ENCODE measurements around the gene FRMD8.
A peak's percentile ranks its signal among the peaks of the same experiment; 100 is the strongest.

The FRMD8 gene, protein sequence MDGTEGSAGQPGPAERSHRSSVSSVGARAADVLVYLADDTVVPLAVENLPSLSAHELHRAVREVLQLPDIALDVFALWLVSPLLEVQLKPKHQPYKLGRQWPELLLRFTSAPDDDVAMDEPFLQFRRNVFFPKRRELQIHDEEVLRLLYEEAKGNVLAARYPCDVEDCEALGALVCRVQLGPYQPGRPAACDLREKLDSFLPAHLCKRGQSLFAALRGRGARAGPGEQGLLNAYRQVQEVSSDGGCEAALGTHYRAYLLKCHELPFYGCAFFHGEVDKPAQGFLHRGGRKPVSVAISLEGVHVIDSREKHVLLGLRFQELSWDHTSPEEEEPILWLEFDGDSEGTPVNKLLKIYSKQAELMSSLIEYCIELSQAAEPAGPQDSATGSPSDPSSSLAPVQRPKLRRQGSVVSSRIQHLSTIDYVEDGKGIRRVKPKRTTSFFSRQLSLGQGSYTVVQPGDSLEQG

GRCh38 chr11:65386307-65387140 is at the start of gene FRMD8:
Gene FRMD8 (plus strand): TSS chr11:65386637. CDS start chr11:65387037, 400 bp downstream.
- peak; percentile 84 for DNase-seq (ENCODE audit: low spot score)

- DNase-seq (ENCODE audit: low spot score), result no peak
Observed at GRCh38 chr11:65338676-65339075, 47.8 kb upstream of the FRMD8 start.

DNA sequence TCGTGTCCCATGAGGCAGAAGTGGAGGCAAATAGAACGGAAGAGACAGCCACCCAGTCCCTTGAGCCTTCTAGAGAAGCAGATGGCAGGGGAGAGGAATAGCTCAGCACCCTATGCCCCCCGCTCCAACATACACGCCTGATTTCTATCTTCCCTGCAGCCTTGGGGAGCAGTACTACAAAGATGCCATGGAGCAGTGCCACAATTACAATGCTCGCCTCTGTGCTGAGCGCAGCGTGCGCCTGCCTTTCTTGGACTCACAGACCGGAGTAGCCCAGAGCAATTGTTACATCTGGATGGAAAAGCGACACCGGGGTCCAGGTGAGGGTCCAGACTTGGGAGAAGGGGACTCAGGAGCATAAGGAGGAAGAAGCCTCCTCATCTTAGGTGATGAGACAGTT is 46.2 kb upstream of the FRMD8 start:
- DNase-seq (ENCODE audit: low spot score), result no peak

- no peak for DNase-seq (ENCODE audit: low spot score)
Observed at GRCh38 chr11:65341856-65342255, 44.6 kb upstream of the FRMD8 start.

DNA sequence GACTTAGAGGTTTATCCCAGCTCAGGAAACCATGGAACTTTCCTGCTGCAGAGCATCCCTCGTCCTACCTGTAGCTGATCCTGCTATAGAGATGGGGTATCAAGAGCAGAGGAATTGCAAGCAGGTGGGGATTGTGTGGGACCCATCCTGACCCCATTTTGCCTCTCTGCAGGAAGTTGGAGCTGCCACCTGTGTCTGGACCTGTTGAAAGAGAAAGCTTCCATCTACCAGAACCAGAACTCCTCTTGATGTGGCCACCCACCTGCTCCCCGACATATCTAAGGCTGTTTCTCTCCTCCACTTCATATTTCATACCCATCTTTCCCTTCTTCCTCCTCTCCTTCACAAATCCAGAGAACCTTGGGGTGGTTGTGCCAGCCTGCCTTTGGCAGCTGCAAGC is 34.9 kb upstream of the FRMD8 start:
- no peak for DNase-seq (ENCODE audit: low spot score)

- no peak for DNase-seq (ENCODE audit: low spot score)
Observed at GRCh38 chr11:65352783-65353182, 33.7 kb upstream of the FRMD8 start.

DNA sequence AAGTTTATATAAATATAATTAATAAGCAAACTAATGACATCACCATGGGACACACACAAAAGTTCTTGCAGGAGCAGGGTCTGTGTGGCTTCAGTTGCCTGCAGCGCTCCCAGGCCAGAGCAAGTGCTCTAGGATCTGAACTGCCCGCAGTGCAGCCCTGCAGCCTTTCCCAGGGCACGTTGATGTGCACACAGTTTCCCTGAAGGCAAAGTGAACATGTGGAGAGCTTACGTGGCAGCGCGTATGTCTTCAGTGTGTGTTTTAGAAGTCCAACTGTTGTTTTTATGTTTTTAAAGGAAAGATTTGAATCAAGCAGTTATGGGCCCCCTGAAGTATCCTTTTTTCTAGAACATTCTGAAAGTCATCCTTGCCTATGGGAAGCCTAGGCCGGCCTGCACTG is 33.1 kb upstream of the FRMD8 start:
- no peak for DNase-seq (ENCODE audit: low spot score)

GRCh38 chr11:65353900-65354264 is 32.6 kb upstream of the FRMD8 start:
- DNase-seq (ENCODE audit: low spot score), result no peak

DNA sequence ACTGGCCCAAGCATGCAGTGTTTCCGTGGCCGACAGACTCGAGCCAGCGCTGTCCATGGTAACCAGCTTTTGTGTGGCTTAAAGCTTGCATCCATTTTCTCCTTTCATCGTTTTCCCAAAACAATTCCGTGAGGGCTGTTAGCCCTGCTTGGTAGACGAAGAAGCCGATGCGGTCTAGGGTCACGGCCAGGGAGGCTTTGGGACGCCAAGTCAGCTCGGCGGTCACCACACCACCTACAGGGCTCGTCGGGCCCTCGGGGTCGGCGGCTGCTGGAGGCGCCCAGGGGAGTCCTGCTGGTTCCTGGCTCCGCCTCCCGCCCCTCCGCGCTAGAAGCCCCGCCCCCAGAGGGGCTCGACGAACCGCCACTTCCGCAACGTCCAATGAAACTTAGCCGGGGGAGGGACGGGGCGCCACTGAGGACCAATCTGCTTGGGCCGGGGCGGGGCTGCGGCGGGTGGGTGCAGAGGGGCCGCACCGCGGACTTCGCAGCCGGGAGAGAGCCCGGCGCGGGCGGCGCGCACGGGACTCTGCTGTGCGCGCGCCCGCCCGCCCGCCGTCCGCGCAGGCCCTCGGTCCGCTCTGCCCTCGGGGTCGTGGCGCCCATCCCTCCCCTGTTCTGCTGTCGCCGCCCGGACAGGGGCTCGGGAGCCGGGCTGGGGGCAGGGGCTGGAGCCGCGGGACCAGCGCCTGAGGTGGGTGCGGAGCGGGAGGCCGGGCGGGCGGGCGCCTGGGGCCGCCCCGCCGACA is 32.0 kb upstream of the FRMD8 start, which contains the start of gene TIGD3:
TSS of gene TIGD3 (plus strand) at position 487 of the 748 bp plus-strand sequence. CDS start 1,058 bp downstream, outside the sequence.
- peak; percentile 91 for DNase-seq (ENCODE audit: low spot score)

GRCh38 chr11:65355013-65355775 is 31.2 kb upstream of the FRMD8 start:
- DNase-seq (ENCODE audit: low spot score), result no peak

- DNase-seq (ENCODE audit: low spot score), result peak; percentile 44
Observed at GRCh38 chr11:65355776-65356393, 30.6 kb upstream of the FRMD8 start.

DNA sequence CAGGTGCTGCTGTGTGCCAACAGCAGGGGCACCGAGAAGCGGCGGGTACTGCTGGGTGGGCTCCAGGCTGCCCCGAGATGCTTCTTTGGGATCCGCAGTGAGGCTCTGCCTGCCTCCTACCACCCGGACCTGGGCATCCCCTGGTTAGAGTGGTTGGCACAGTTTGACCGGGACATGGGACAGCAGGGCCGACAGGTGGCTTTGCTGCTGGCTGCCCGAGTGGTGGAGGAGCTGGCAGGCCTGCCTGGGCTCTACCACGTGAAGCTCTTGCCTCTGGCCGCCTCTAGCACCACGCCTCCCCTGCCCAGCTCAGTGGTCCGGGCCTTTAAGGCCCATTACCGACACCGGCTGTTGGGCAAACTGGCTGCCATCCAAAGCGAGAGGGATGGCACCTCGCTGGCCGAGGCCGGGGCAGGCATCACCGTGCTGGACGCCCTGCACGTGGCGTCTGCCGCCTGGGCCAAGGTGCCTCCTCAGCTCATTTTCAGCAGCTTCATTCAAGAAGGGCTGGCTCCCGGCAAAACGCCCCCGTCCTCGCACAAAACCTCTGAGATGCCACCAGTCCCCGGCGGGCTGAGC is 30.0 kb upstream of the FRMD8 start:
- no peak for DNase-seq (ENCODE audit: low spot score)

DNA sequence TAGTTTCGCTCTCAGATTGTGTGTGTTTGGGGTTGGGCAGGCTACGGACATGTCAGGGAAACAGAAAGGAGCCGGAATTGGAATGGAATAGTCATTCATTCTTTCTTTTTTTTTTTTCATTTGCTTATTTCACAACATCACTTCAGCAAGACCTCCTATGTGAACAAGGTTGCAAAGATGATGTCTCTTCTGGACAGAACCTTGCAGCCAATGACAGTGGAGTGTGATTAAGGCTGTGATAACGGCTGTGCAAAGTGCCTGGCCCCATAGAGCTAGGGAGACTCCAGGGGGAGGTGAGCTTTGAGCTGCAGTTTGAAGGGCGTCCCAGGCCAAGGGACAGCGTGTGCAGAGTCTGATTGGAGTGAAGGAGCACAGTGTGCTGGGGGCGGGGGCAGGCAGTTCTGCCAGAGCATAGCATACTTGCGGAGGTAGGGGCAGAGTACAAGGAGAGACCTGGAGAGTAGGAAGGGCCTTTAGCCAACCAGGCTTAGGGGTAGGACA is 28.5 kb upstream of the FRMD8 start:
- no peak for DNase-seq (ENCODE audit: low spot score)

DNA sequence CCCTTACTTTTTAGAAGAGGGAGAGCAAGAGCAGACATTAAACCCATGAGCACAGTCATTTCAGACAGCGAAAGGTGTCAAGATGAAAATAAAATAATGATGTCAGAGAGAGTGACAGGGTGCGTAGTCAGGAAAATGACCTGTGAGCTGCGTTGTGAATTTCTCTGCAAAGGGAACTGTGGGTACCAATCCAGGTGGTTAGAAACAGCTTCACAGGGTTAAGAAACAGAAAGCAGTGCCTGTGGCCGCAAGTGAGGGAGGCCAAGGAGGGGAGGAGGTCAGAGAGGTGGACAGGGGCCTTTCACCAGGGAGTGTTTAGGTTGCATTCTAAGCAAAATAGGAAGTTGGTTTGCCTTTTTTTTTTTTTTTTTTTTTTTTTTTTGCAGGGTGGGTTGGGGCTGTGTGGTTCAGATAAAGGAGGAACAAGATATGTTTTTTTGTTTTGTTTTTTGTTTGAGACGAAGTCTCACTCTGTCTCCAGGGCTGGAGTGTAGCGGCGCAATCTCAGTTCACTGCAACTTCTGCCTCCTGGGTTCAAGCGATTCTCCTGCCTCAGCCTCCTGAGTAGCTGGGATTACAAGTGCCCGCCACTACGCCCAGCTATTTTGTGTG is 24.0 kb upstream of the FRMD8 start:
- DNase-seq (ENCODE audit: low spot score), result no peak

- DNase-seq (ENCODE audit: low spot score), result no peak
Observed at GRCh38 chr11:65362966-65363365, 23.5 kb upstream of the FRMD8 start.

GRCh38 chr11:65363770-65364169 is 22.7 kb upstream of the FRMD8 start:
- no peak for DNase-seq (ENCODE audit: low spot score)

GRCh38 chr11:65366340-65366773 is 20.1 kb upstream of the FRMD8 start:
- DNase-seq (ENCODE audit: low spot score), result peak; percentile 86

- no peak for DNase-seq (ENCODE audit: low spot score)
Observed at GRCh38 chr11:65370659-65371049, 15.8 kb upstream of the FRMD8 start.

DNA sequence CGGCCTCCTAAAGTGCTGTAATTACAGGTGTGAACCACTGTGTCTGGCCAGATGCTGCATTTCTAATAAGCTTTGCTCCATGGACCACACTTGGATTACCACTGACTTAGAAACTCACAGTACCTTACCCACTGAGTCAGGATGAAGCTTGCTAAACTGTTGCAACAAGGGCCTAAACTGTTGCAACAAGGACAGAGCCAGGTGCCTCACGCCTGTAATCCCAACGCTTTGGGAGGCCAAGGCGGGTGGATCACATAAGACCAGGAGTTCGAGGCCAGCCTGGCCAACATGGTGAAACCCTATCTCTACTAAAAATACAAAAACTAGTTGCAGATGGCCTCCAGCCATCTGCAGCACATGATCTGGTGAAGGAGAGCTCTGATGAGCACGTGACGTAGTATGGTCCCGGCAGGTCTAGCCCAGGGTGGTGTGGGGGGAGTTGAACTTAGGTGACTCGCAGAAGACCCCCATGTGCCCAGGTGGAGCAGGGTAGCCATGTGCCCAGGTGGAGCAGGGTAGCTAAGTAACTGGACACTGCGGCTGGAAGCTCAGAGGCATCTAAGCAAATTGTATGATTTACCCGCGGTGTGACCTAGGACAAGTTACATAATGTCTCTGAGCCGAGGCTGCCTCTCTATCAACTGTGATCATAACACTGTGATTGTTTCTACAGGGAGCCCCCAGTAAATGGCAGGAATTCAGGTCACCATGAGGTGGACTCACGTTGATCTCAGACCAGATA is 12.4 kb upstream of the FRMD8 start:
- DNase-seq (ENCODE audit: low spot score), result no peak

All from kidney tubule cell (primary cell).